ENCODE measurements around the gene CAV1. TPM values are rescaled to one million over a fixed set of nuclear protein-coding genes. Genes with fewer than 3 reads are reported as not detected.

CAV1 gene
- polyA plus RNA-seq, 4 donors, result 3.1 to 57.3 (median 25.6) TPM

- Histone ChIP-seq H3K36me3 (ENCODE audit: control insufficient read depth in 3 of 3, insufficient read depth in 2 of 3, low read depth in 1 of 3, low read length in 3 of 3) (no peaks in the 10 kb centered on the region), H3K9me3 (ENCODE audit: control insufficient read depth in 2 of 2, insufficient read depth in 1 of 2, low read depth in 1 of 2, low read length in 1 of 2) (no peaks in the 10 kb centered on the region), H3K4me1 (ENCODE audit: control insufficient read depth in 3 of 3, insufficient read depth in 2 of 3, low read depth in 1 of 3, low read length in 2 of 3) (peaks cover 2 to 16% (median 3%) of the 10 kb centered on the region in 3 donors), H3K27ac (ENCODE audit: low read depth in 1 of 3, low read length in 2 of 3) (no peak overlapping the region), H3K27me3 (ENCODE audit: control insufficient read depth in 3 of 3, insufficient read depth in 3 of 3, low read length in 3 of 3) (peaks cover 0 to 25% (median 3%) of the 10 kb centered on the region in 3 donors), H3K4me3 (ENCODE audit: low read depth in 1 of 3, low read length in 3 of 3) (no peak overlapping the region)
- no peak for DNase-seq
- FAIRE-seq, result no peak
- WGBS, 3 donors, result 75 to 86% (median 80%) methylated on average over 5 of the region's 5 CpGs
Observed at GRCh38 chr7:116522247-116522646, 2.6 kb upstream of the CAV1 start.

DNA sequence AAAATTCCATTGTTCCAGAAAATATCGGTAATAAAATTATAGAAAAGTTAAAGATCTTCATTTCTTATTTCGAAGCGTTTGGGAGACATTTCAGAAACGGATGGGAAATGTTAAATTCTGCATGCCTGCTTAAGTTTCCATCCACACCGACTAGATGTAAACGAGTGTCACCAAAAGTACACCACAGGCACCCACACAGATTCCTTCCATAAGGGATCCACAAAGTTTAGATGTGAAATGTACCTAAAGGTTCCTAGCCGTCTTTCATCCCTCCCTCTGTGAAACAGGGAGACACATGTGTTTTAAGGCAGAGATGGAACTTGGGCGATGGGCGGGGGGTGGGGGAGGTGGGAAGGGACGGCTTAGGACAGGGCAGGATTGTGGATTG lies 621 bp upstream of the CAV1 start:
- FAIRE-seq (no peak), DNase-seq (no peak)
- Histone ChIP-seq H3K36me3 (ENCODE audit: control insufficient read depth in 3 of 3, insufficient read depth in 2 of 3, low read depth in 1 of 3, low read length in 3 of 3) (no peaks in the 10 kb centered on the region), H3K27me3 (ENCODE audit: control insufficient read depth in 3 of 3, insufficient read depth in 3 of 3, low read length in 3 of 3) (peaks cover 0 to 28% (median 0%) of the 10 kb centered on the region in 3 donors), H3K9me3 (ENCODE audit: control insufficient read depth in 2 of 2, insufficient read depth in 1 of 2, low read depth in 1 of 2, low read length in 1 of 2) (no peaks in the 10 kb centered on the region), H3K4me3 (ENCODE audit: low read depth in 1 of 3, low read length in 3 of 3) (no peak overlapping the region), H3K27ac (ENCODE audit: low read depth in 1 of 3, low read length in 2 of 3) (peak overlapping the region in 2 of 3 donors; percentile 52 to 88), H3K4me1 (ENCODE audit: control insufficient read depth in 3 of 3, insufficient read depth in 2 of 3, low read depth in 1 of 3, low read length in 2 of 3) (peaks cover 2 to 16% (median 3%) of the 10 kb centered on the region in 3 donors)
- WGBS, 3 donors, result 30 to 38% (median 30%) methylated on average over 8 to 10 of the region's 10 CpGs

DNA sequence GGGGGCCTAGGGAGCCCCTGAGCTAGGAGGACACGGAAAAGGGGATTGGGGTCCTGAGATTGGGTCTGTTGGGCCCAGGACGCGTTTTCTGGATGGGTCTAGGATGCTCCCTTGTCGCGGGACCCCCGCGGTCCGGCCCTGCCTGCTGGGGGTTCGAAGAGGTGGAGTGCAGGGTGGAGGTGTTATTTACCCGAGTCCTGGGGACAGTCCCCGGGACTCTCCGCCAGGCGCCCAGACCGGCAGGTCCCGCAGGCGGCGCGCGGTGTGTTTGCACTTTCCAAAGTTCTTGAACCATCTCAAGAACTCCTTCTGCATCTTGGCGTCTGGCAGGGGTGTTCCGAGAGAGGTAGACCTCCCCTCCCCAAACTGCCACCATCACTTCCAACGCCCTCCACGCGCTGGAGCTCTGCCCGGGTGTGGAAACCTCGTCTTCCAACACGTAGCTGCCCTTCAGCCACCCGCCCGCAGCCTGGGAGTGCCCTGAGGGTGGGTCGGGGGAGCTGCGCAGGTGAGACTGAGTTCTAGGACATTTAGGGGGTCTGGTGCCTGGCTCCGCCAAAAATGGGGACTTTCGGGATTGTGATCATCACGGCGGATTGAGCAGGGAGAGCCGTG lies 569 bp downstream of the CAV1 start:
- 1% methylated on average over 35 to 36 of the region's 36 CpGs for WGBS, 3 donors
- Histone ChIP-seq H3K27me3 (ENCODE audit: control insufficient read depth in 3 of 3, insufficient read depth in 3 of 3, low read length in 3 of 3) (peaks cover 0 to 28% (median 0%) of the 10 kb centered on the region in 3 donors), H3K4me3 (ENCODE audit: low read depth in 1 of 3, low read length in 3 of 3) (peak overlapping the region; percentile 40 to 60 (median 50)), H3K36me3 (ENCODE audit: control insufficient read depth in 3 of 3, insufficient read depth in 2 of 3, low read depth in 1 of 3, low read length in 3 of 3) (no peaks in the 10 kb centered on the region), H3K4me1 (ENCODE audit: control insufficient read depth in 3 of 3, insufficient read depth in 2 of 3, low read depth in 1 of 3, low read length in 2 of 3) (peaks cover 2 to 16% (median 3%) of the 10 kb centered on the region in 3 donors), H3K9me3 (ENCODE audit: control insufficient read depth in 2 of 2, insufficient read depth in 1 of 2, low read depth in 1 of 2, low read length in 1 of 2) (no peaks in the 10 kb centered on the region), H3K27ac (ENCODE audit: low read depth in 1 of 3, low read length in 2 of 3) (peak overlapping the region in 2 of 3 donors; percentile 52 to 88)
- no peak for FAIRE-seq
- peak; percentile 19 to 50 for DNase-seq

- Histone ChIP-seq H3K9me3 (ENCODE audit: control insufficient read depth in 2 of 2, insufficient read depth in 1 of 2, low read depth in 1 of 2, low read length in 1 of 2) (no peaks in the 10 kb centered on the region), H3K4me1 (ENCODE audit: control insufficient read depth in 3 of 3, insufficient read depth in 2 of 3, low read depth in 1 of 3, low read length in 2 of 3) (peaks cover 2 to 16% (median 3%) of the 10 kb centered on the region in 3 donors), H3K27ac (ENCODE audit: low read depth in 1 of 3, low read length in 2 of 3) (peak overlapping the region; percentile 44 to 88 (median 52)), H3K36me3 (ENCODE audit: control insufficient read depth in 3 of 3, insufficient read depth in 2 of 3, low read depth in 1 of 3, low read length in 3 of 3) (no peaks in the 10 kb centered on the region), H3K4me3 (ENCODE audit: low read depth in 1 of 3, low read length in 3 of 3) (peak overlapping the region; percentile 40 to 60 (median 50)), H3K27me3 (ENCODE audit: control insufficient read depth in 3 of 3, insufficient read depth in 3 of 3, low read length in 3 of 3) (peaks cover 0 to 28% (median 0%) of the 10 kb centered on the region in 3 donors)
- DNase-seq (peak; percentile 58 to 81), FAIRE-seq (no peak)
- WGBS, 3 donors, result 1% methylated on average over 70 to 83 of the region's 83 CpGs
Observed at GRCh38 chr7:116525913-116526861, 1.4 kb downstream of the CAV1 start.

DNA sequence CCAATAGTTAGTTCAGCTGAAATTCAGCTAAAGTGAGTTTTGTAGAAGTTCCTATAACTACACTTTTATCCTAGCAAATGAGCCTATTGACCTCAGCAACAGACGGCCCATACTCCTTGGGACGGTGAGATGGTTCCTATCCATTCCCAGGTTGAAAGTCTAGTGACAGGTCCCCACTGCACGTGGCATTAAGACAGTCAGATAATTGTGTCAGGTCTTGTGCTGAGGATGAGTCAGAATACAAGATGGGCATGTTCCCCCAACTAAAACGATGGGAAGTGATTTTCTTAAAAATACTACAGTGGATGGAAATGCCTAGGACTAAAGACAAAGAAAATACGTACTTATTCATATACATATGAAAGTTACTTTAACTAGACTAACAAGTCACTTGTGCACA lies 2.1 kb downstream of the CAV1 start:
- Histone ChIP-seq H3K36me3 (ENCODE audit: control insufficient read depth in 3 of 3, insufficient read depth in 2 of 3, low read depth in 1 of 3, low read length in 3 of 3) (no peaks in the 10 kb centered on the region), H3K9me3 (ENCODE audit: control insufficient read depth in 2 of 2, insufficient read depth in 1 of 2, low read depth in 1 of 2, low read length in 1 of 2) (no peaks in the 10 kb centered on the region), H3K27ac (ENCODE audit: low read depth in 1 of 3, low read length in 2 of 3) (peak overlapping the region in 1 of 3 donors; percentile 2), H3K4me1 (ENCODE audit: control insufficient read depth in 3 of 3, insufficient read depth in 2 of 3, low read depth in 1 of 3, low read length in 2 of 3) (peaks cover 2 to 16% (median 3%) of the 10 kb centered on the region in 3 donors), H3K4me3 (ENCODE audit: low read depth in 1 of 3, low read length in 3 of 3) (peak overlapping the region in 1 of 3 donors; percentile 50), H3K27me3 (ENCODE audit: control insufficient read depth in 3 of 3, insufficient read depth in 3 of 3, low read length in 3 of 3) (peaks cover 0 to 28% (median 0%) of the 10 kb centered on the region in 3 donors)
- FAIRE-seq, result no peak
- WGBS, 3 donors, result 39 to 53% (median 40%) methylated on average over 5 of the region's 5 CpGs
- no peak for DNase-seq

DNA sequence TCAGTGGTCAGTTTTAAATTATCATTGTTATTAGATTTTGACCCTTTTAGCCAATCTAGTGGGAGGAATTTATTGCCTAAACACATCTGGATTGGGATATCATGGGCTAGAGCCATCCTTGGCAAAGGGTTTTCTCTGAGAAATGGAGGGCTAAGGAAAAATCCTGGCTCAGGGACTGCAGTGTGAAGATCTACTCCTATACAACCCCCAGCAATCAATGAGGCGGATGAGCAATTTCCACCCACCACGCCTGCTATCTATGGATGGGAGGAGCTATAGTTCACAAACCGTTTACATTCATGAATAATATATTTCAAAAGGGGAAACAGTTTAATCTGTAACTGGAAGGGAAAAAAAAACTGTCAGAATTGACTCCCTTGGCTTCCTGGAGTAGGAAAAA lies 2.7 kb downstream of the CAV1 start:
- DNase-seq (no peak), FAIRE-seq (no peak)
- Histone ChIP-seq H3K36me3 (ENCODE audit: control insufficient read depth in 3 of 3, insufficient read depth in 2 of 3, low read depth in 1 of 3, low read length in 3 of 3) (no peaks in the 10 kb centered on the region), H3K27me3 (ENCODE audit: control insufficient read depth in 3 of 3, insufficient read depth in 3 of 3, low read length in 3 of 3) (peaks cover 0 to 28% (median 0%) of the 10 kb centered on the region in 3 donors), H3K27ac (ENCODE audit: low read depth in 1 of 3, low read length in 2 of 3) (peak overlapping the region in 1 of 3 donors; percentile 60), H3K9me3 (ENCODE audit: control insufficient read depth in 2 of 2, insufficient read depth in 1 of 2, low read depth in 1 of 2, low read length in 1 of 2) (no peaks in the 10 kb centered on the region), H3K4me1 (ENCODE audit: control insufficient read depth in 3 of 3, insufficient read depth in 2 of 3, low read depth in 1 of 3, low read length in 2 of 3) (peaks cover 2 to 16% (median 3%) of the 10 kb centered on the region in 3 donors), H3K4me3 (ENCODE audit: low read depth in 1 of 3, low read length in 3 of 3) (peak overlapping the region in 1 of 3 donors; percentile 0)
- WGBS, 3 donors, result 40 to 54% (median 50%) methylated on average over 3 of the region's 3 CpGs

DNA sequence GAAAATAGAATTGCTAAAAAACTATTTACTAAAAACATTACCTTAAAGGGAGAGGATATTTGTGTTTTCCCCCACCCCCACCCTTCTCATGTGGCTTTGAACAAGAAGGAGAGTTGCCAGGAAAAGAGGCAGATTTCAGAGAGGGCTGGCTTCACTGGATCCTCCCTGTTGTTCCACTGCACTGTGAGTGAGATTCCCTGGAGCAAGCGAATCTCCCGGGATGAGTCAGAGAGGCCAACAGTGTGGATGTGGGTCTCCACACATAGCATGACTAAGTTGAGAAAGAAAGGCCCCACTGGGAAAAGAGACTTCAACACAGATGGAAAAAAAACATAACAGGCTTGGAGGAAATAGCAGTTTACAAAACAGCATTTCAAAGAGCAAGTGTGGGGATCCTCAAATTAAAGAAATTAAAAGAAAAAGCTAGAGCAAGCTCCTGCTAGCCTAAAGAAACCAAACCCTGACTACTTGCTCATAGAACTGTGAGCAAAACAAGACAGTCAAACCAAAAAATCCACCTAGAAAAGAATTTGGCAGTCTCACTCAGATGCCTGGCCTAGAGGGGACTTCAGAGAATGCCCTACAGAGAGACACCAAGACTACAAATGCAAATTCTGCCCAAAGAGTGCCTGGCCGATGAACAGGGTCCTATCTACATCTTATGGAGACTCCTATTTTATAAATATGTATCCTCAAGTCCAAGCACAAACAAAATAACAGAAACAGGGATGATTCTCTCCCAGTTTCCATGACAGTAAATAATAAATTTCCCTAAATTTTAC lies 3.4 kb downstream of the CAV1 start:
- peaks cover 2 to 16% (median 3%) of the 10 kb centered on the region in 3 donors for H3K4me1 ChIP-seq (ENCODE audit: control insufficient read depth in 3 of 3, insufficient read depth in 2 of 3, low read depth in 1 of 3, low read length in 2 of 3)
- no peaks in the 10 kb centered on the region for H3K36me3 ChIP-seq (ENCODE audit: control insufficient read depth in 3 of 3, insufficient read depth in 2 of 3, low read depth in 1 of 3, low read length in 3 of 3)
- H3K27ac ChIP-seq (ENCODE audit: low read depth in 1 of 3, low read length in 2 of 3), result peak overlapping the region in 1 of 3 donors; percentile 73
- no peak for FAIRE-seq
- H3K9me3 ChIP-seq (ENCODE audit: control insufficient read depth in 2 of 2, insufficient read depth in 1 of 2, low read depth in 1 of 2, low read length in 1 of 2), result no peaks in the 10 kb centered on the region
- no peak for DNase-seq
- H3K27me3 ChIP-seq (ENCODE audit: control insufficient read depth in 3 of 3, insufficient read depth in 3 of 3, low read length in 3 of 3), result peaks cover 0 to 28% (median 0%) of the 10 kb centered on the region in 3 donors
- H3K4me3 ChIP-seq (ENCODE audit: low read depth in 1 of 3, low read length in 3 of 3), result no peak overlapping the region
- 52 to 78% (median 65%) methylated on average over 3 of the region's 3 CpGs for WGBS, 3 donors

- peaks cover 0 to 28% (median 0%) of the 10 kb centered on the region in 3 donors for H3K27me3 ChIP-seq (ENCODE audit: control insufficient read depth in 3 of 3, insufficient read depth in 3 of 3, low read length in 3 of 3)
- H3K4me3 ChIP-seq (ENCODE audit: low read depth in 1 of 3, low read length in 3 of 3), result no peak overlapping the region
- no peak for DNase-seq
- WGBS, 3 donors, result 51 to 66% (median 60%) methylated on average over 1 of the region's 1 CpG
- H3K27ac ChIP-seq (ENCODE audit: low read depth in 1 of 3, low read length in 2 of 3), result no peak overlapping the region
- H3K9me3 ChIP-seq (ENCODE audit: control insufficient read depth in 2 of 2, insufficient read depth in 1 of 2, low read depth in 1 of 2, low read length in 1 of 2), result no peaks in the 10 kb centered on the region
- no peak for FAIRE-seq
- H3K36me3 ChIP-seq (ENCODE audit: control insufficient read depth in 3 of 3, insufficient read depth in 2 of 3, low read depth in 1 of 3, low read length in 3 of 3), result no peaks in the 10 kb centered on the region
- peaks cover 2 to 16% (median 3%) of the 10 kb centered on the region in 3 donors for H3K4me1 ChIP-seq (ENCODE audit: control insufficient read depth in 3 of 3, insufficient read depth in 2 of 3, low read depth in 1 of 3, low read length in 2 of 3)
Observed at GRCh38 chr7:116529250-116529649, 4.4 kb downstream of the CAV1 start.
